Endothelial cell (in vitro differentiated cells): ENCODE data around the gene FPR2. TPM values are rescaled to one million over a fixed set of nuclear protein-coding genes. Genes with fewer than 3 reads are reported as not detected.

Experiments used
- DNase-seq: peaks from one replicate; pipeline ENCODE4 v3.0.0; 2021; ENCODE audit warnings: low spot score
- H3K27ac Mint-ChIP-seq: one replicate; pipeline ENCODE4 v1.8.0; 2021; ENCODE audit warnings: mixed read lengths, inconsistent platforms; ENCODE audit not compliant: unreplicated experiment
- H3K27me3 Mint-ChIP-seq: one replicate; pipeline ENCODE4 v1.8.0; 2021; ENCODE audit warnings: mild to moderate bottlenecking, moderate library complexity, mixed read lengths, inconsistent platforms; ENCODE audit not compliant: unreplicated experiment
- H3K36me3 Mint-ChIP-seq: one replicate; pipeline ENCODE4 v1.8.0; 2021; ENCODE audit warnings: mild to moderate bottlenecking, low read depth, mixed read lengths, inconsistent platforms; ENCODE audit not compliant: unreplicated experiment
- H3K4me1 Mint-ChIP-seq: one replicate; pipeline ENCODE4 v1.8.0; 2021; ENCODE audit warnings: mild to moderate bottlenecking, mixed read lengths, inconsistent platforms; ENCODE audit not compliant: unreplicated experiment
- H3K4me3 Mint-ChIP-seq: one replicate; pipeline ENCODE4 v1.8.0; 2021; ENCODE audit warnings: mild to moderate bottlenecking, mixed read lengths, inconsistent platforms; ENCODE audit not compliant: unreplicated experiment
- H3K9me3 Mint-ChIP-seq: one replicate; pipeline ENCODE4 v1.8.0; 2021; ENCODE audit warnings: mixed read lengths, inconsistent platforms; ENCODE audit not compliant: unreplicated experiment
- CTCF ChIP-seq: fragments of 200-600 bp; sonication (generic); IDR thresholded peaks from one replicate; pipeline ENCODE4 v1.5.0; 2021; ENCODE audit warnings: antibody characterized with exemption; ENCODE audit not compliant: unreplicated experiment
- total RNA-seq: library from RNA; stranded (reverse); fragmentation: NEBNext Ultra II Directional; extraction: Animal tissue kit (Norgen Biotek cat#: 25700); gene quantifications from one replicate; pipeline ENCODE4 v1.2.1, GENCODE V29; 2021; ENCODE audit not compliant: unreplicated experiment

The FPR2 gene
- total RNA-seq, 1 donor from 2014 or later: 0.74 TPM

GRCh38 chr19:51755571-51755970, 5.4 kb upstream of the FPR2 start:
- peaks cover 7% of the 10 kb centered on the region for H3K4me1 Mint-ChIP-seq
- no peak overlapping the region for H3K27ac Mint-ChIP-seq
- H3K27me3 Mint-ChIP-seq: peaks cover 2% of the 10 kb centered on the region
- no peak overlapping the region for H3K4me3 Mint-ChIP-seq
- peaks cover 8% of the 10 kb centered on the region for H3K9me3 Mint-ChIP-seq
- no peak for DNase-seq
- H3K36me3 Mint-ChIP-seq: peaks cover 4% of the 10 kb centered on the region
- TF ChIP-seq CTCF: no peak

- no peak for TF ChIP-seq CTCF
- H3K4me1 Mint-ChIP-seq: peaks cover 10% of the 10 kb centered on the region
- no peaks in the 10 kb centered on the region for H3K36me3 Mint-ChIP-seq
- H3K27me3 Mint-ChIP-seq: peaks cover 6% of the 10 kb centered on the region
- H3K9me3 Mint-ChIP-seq: no peaks in the 10 kb centered on the region
- DNase-seq: no peak
- H3K4me3 Mint-ChIP-seq: no peak overlapping the region
- H3K27ac Mint-ChIP-seq: no peak overlapping the region
These were observed 716 bp downstream of the FPR2 start for GRCh38 chr19:51761696-51762095.

- DNase-seq: no peak
- Mint-ChIP-seq H3K27ac (no peak overlapping the region), H3K9me3 (peaks cover 4% of the 10 kb centered on the region), H3K4me3 (no peak overlapping the region), H3K36me3 (no peaks in the 10 kb centered on the region), H3K27me3 (peaks cover 6% of the 10 kb centered on the region), H3K4me1 (peaks cover 12% of the 10 kb centered on the region)
- no peak for TF ChIP-seq CTCF
These were observed 4.1 kb downstream of the FPR2 start for GRCh38 chr19:51765086-51765485.

- no peaks in the 10 kb centered on the region for H3K36me3 Mint-ChIP-seq
- peaks cover 6% of the 10 kb centered on the region for H3K27me3 Mint-ChIP-seq
- TF ChIP-seq CTCF: no peak
- no peak for DNase-seq
- no peak overlapping the region for H3K27ac Mint-ChIP-seq
- peaks cover 9% of the 10 kb centered on the region for H3K4me1 Mint-ChIP-seq
- peaks cover 4% of the 10 kb centered on the region for H3K9me3 Mint-ChIP-seq
- H3K4me3 Mint-ChIP-seq: no peak overlapping the region
These were observed 5.5 kb downstream of the FPR2 start for GRCh38 chr19:51766461-51766860.

- no peaks in the 10 kb centered on the region for H3K27me3 Mint-ChIP-seq
- no peak overlapping the region for H3K27ac Mint-ChIP-seq
- DNase-seq: no peak
- H3K36me3 Mint-ChIP-seq: no peaks in the 10 kb centered on the region
- no peak for TF ChIP-seq CTCF
- peaks cover 4% of the 10 kb centered on the region for H3K4me1 Mint-ChIP-seq
- no peak overlapping the region for H3K4me3 Mint-ChIP-seq
- peaks cover 4% of the 10 kb centered on the region for H3K9me3 Mint-ChIP-seq
These were observed 10.6 kb downstream of the FPR2 start for GRCh38 chr19:51771376-51772130.
